Activated CD4-positive, alpha-beta memory T cell treated with anti-CD3 and anti-CD28 coated beads for 36 hours (primary cell): ENCODE data around the gene MYO5C. TPM values are rescaled to one million over a fixed set of nuclear protein-coding genes. Genes with fewer than 3 reads are reported as not detected.
"Not testable (repeated sequence)": the region's sequence is repeated elsewhere in the genome, so short reads cannot be mapped to it uniquely, and the experiment has no call there.

Experiments
- CTCF ChIA-PET: fragments of 350-600 bp; sonication (Branson Sonifier 250); formaldehyde crosslinking; loops from one replicate; lab custom pipeline; 2021; ENCODE audit warnings: antibody characterized with exemption, inconsistent platforms; lab: Charles Lee
- POLR2A ChIA-PET: fragments of 350-600 bp; sonication (Branson Sonifier 250); formaldehyde crosslinking; loops from one replicate; lab custom pipeline; 2021; ENCODE audit warnings: antibody characterized with exemption; lab: Charles Lee
- DNase-seq: peaks from one replicate; pipeline ENCODE4 v3.0.0-alpha.2; 2020
- H3K27ac Mint-ChIP-seq: one replicate; pipeline ENCODE4 v1.8.0; 2021; ENCODE audit warnings: mixed read lengths
- H3K27me3 Mint-ChIP-seq: one replicate; pipeline ENCODE4 v1.8.0; 2021; ENCODE audit warnings: mixed read lengths
- H3K36me3 Mint-ChIP-seq: one replicate; pipeline ENCODE4 v1.8.0; 2021; ENCODE audit warnings: mixed read lengths
- H3K4me1 Mint-ChIP-seq: one replicate; pipeline ENCODE4 v1.8.0; 2021; ENCODE audit warnings: low read depth, mixed read lengths
- H3K4me3 Mint-ChIP-seq: one replicate; pipeline ENCODE4 v1.8.0; 2021; ENCODE audit warnings: mild to moderate bottlenecking, mixed read lengths
- H3K9me3 Mint-ChIP-seq: one replicate; pipeline ENCODE4 v1.8.0; 2021; ENCODE audit warnings: mixed read lengths
- intact Hi-C: fragments of 100-400 bp; cut with micrococcal nuclease; formaldehyde crosslinking; loops from one replicate; pipeline ENCODE4 v1.15.1; 2023
- total RNA-seq, 2 experiments: library from RNA; stranded (reverse); gene quantifications; one replicate each; pipeline ENCODE4 v1.2.3, GENCODE V29; 2021

Gene MYO5C
- total RNA-seq, 2 experiments from 2014 or later, result 0.27 to 0.50 TPM

GRCh38 chr15:52251144-52251860 is 44.3 kb downstream of the MYO5C start:
- CTCF ChIA-PET, result interaction anchor here (1.3 to 1.6 kb wide), 3 partner anchors 24 to 484 kb away, joined by 3 read pairs; no protein-coding TSS in a partner anchor
- H3K36me3 Mint-ChIP-seq, result no peaks in the 10 kb centered on the region
- peaks cover 9% of the 10 kb centered on the region for H3K4me1 Mint-ChIP-seq
- H3K9me3 Mint-ChIP-seq, result no peaks in the 10 kb centered on the region
- H3K27me3 Mint-ChIP-seq, result no peaks in the 10 kb centered on the region
- H3K27ac Mint-ChIP-seq, result no peak overlapping the region
- no peak overlapping the region for H3K4me3 Mint-ChIP-seq
- intact Hi-C loops, result no loop called here
- no peak for DNase-seq
- POLR2A ChIA-PET, result no interaction called here

GRCh38 chr15:52247461-52247860 is 48.1 kb downstream of the MYO5C start:
- H3K9me3 Mint-ChIP-seq, result no peaks in the 10 kb centered on the region
- ChIA-PET CTCF (no interaction called here), POLR2A (no interaction called here)
- no peaks in the 10 kb centered on the region for H3K27me3 Mint-ChIP-seq
- DNase-seq, result no peak
- no peak overlapping the region for H3K27ac Mint-ChIP-seq
- no peak overlapping the region for H3K4me3 Mint-ChIP-seq
- intact Hi-C loops, result no loop called here
- H3K4me1 Mint-ChIP-seq, result no peaks in the 10 kb centered on the region
- H3K36me3 Mint-ChIP-seq, result no peaks in the 10 kb centered on the region

DNA sequence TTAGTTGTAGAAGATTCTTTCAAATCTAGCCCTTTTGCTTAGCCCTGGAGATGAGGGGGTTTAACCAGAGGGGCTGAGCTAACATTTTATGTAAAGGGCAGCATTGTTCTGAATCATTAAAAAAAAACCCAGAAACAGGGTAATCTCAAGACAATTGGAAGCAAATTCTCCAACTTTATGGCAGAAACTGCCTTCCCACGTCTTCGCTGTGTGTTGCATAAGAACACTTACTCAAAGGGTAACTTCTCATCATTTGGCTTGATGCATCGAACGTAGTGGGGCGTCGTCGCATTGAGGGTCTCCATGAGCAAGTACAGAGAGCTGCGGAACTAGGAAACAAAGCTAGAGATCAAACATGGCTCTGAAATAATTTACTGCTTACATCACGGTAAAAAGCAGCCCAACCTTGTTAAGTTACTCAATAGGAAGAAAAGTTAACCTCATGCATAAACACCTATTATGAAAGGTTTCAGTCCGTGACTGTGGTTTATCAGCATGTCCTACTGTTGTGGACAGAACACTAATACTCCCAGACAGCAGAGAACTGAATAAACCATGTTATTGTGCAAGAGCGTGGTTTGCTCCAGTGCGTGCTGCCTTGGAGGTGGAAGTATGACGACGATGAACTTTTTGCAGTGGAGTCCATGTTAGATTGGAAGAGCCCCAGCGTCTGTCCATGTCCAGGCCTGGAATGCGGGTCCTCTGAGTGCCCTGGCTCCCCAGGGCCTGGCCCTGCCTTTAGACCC is 48.7 kb downstream of the MYO5C start:
- no peak for DNase-seq
- Mint-ChIP-seq H3K27me3 (no peaks in the 10 kb centered on the region), H3K4me3 (no peak overlapping the region), H3K27ac (no peak overlapping the region), H3K9me3 (no peaks in the 10 kb centered on the region), H3K4me1 (peaks cover 2% of the 10 kb centered on the region), H3K36me3 (no peaks in the 10 kb centered on the region)
- intact Hi-C loops, result no loop called here
- POLR2A ChIA-PET, result no interaction called here
- CTCF ChIA-PET, result interaction anchor here (1.1 kb wide), 1 partner anchor 20 kb away, joined by 6 read pairs; no protein-coding TSS in a partner anchor

GRCh38 chr15:52243697-52244555 is 51.7 kb downstream of the MYO5C start:
- POLR2A ChIA-PET, result no interaction called here
- no peaks in the 10 kb centered on the region for H3K36me3 Mint-ChIP-seq
- no peaks in the 10 kb centered on the region for H3K9me3 Mint-ChIP-seq
- no peak overlapping the region for H3K4me3 Mint-ChIP-seq
- CTCF ChIA-PET, result no interaction called here
- DNase-seq, result peak; percentile 7
- H3K27ac Mint-ChIP-seq, result no peak overlapping the region
- H3K27me3 Mint-ChIP-seq, result no peaks in the 10 kb centered on the region
- peaks cover 11% of the 10 kb centered on the region for H3K4me1 Mint-ChIP-seq
- intact Hi-C loops, result no loop called here

DNA sequence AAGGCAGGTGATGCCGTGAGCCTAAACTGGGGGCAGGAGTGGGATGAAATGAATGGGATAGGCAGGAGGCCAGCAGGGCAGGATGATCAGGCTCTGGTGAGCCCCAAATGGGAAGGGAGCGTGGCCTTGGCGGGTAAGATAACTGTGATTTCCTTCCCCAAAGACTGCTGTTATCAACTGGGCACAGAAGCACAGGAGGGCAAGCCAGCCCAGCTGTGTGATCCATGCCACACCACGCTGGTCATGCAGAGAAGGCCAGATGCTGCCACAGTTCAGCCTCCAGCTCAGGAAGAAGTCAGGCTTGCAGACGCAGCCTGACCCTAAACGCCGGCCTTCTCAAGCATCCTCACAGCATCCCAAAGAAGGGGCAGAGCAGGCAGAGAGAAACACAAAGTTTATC is 52.3 kb downstream of the MYO5C start:
- Mint-ChIP-seq H3K9me3 (no peaks in the 10 kb centered on the region), H3K36me3 (no peaks in the 10 kb centered on the region), H3K4me1 (peaks cover 11% of the 10 kb centered on the region), H3K27ac (no peak overlapping the region), H3K4me3 (no peak overlapping the region), H3K27me3 (no peaks in the 10 kb centered on the region)
- ChIA-PET POLR2A (no interaction called here), CTCF (no interaction called here)
- intact Hi-C loops, result no loop called here
- no peak for DNase-seq

GRCh38 chr15:52241489-52241888 is 54.1 kb downstream of the MYO5C start:
- H3K27ac Mint-ChIP-seq, result no peak overlapping the region
- H3K27me3 Mint-ChIP-seq, result no peaks in the 10 kb centered on the region
- no peaks in the 10 kb centered on the region for H3K9me3 Mint-ChIP-seq
- no peak for DNase-seq
- no peak overlapping the region for H3K4me3 Mint-ChIP-seq
- no peaks in the 10 kb centered on the region for H3K36me3 Mint-ChIP-seq
- intact Hi-C loops, result no loop called here
- H3K4me1 Mint-ChIP-seq, result peaks cover 11% of the 10 kb centered on the region
- CTCF ChIA-PET, result interaction anchor here (1.5 to 1.7 kb wide), 2 partner anchors 14 to 15 kb away, joined by 5 to 6 read pairs; no protein-coding TSS in a partner anchor
- POLR2A ChIA-PET, result no interaction called here

- H3K27ac Mint-ChIP-seq, result no peak overlapping the region
- DNase-seq, result no peak
- no peaks in the 10 kb centered on the region for H3K27me3 Mint-ChIP-seq
- intact Hi-C loops, result no loop called here
- no peak overlapping the region for H3K4me3 Mint-ChIP-seq
- peaks cover 15% of the 10 kb centered on the region for H3K4me1 Mint-ChIP-seq
- no peaks in the 10 kb centered on the region for H3K36me3 Mint-ChIP-seq
- CTCF ChIA-PET, result interaction anchor here (0.5 to 1.7 kb wide), 4 partner anchors 12 to 210 kb away, joined by 3 to 6 read pairs (median 5); no protein-coding TSS in a partner anchor
- no peaks in the 10 kb centered on the region for H3K9me3 Mint-ChIP-seq
- POLR2A ChIA-PET, result no interaction called here
Observed at GRCh38 chr15:52240166-52240565, 55.4 kb downstream of the MYO5C start.

- peaks cover 26% of the 10 kb centered on the region for H3K4me1 Mint-ChIP-seq
- DNase-seq, POLR2A ChIA-PET, H3K27me3 Mint-ChIP-seq, H3K27ac Mint-ChIP-seq, H3K9me3 Mint-ChIP-seq, H3K4me3 Mint-ChIP-seq, intact Hi-C loops, H3K36me3 Mint-ChIP-seq: not testable (repeated sequence)
- CTCF ChIA-PET, result interaction anchor here (0.8 to 1.0 kb wide), 3 partner anchors 12 to 30 kb away, joined by 3 to 4 read pairs (median 4); no protein-coding TSS in a partner anchor
Observed at GRCh38 chr15:52238989-52239525, 56.5 kb downstream of the MYO5C start.

DNA sequence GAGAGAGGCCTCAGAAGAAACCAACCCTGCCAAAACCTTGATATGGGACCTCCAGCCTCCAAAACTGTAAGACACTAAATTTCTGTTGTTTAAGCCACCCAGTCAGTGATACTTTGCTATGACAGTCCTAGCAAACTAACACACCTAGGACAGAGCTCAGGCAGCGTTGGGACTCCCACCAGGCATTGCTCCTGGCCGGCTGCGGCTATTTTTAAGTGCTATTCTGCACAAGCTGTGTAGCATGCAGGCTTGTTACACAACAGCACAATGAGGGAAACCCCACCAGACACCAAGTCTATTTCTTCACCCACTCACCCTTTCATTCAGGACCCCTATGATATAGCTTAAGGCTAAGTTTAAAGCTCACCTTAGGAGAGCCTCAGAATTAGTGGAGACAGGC is 57.5 kb downstream of the MYO5C start:
- intact Hi-C loops, result no loop called here
- Mint-ChIP-seq H3K4me3 (no peak overlapping the region), H3K36me3 (no peaks in the 10 kb centered on the region), H3K9me3 (no peaks in the 10 kb centered on the region), H3K4me1 (peaks cover 34% of the 10 kb centered on the region), H3K27ac (no peak overlapping the region), H3K27me3 (no peaks in the 10 kb centered on the region)
- DNase-seq, result no peak
- POLR2A ChIA-PET, result no interaction called here
- CTCF ChIA-PET, result interaction anchor here (0.8 to 1.0 kb wide), 3 partner anchors 11 to 30 kb away, joined by 3 to 4 read pairs (median 4); no protein-coding TSS in a partner anchor

DNA sequence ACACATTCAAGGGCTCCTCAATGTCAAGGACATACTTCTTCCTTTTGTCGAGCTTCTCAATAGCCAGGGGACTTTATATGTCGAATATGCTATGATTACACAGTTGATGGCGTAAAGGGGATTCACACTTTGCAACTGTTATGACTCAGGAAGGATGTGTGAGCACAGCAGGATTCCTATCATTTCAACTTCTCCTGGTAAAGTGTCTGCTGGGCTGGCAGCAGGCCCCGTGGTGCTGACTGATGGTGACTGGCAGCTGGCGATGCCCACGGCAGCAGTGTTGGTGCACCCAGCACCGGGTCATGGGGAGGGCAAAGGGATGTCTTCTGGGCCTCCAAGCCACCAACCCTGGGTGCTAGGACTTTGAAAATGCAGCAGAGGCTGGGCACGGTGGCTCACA is 59.6 kb downstream of the MYO5C start:
- Mint-ChIP-seq H3K4me3 (no peak overlapping the region), H3K9me3 (no peaks in the 10 kb centered on the region), H3K36me3 (no peaks in the 10 kb centered on the region), H3K27ac (no peak overlapping the region), H3K4me1 (peaks cover 36% of the 10 kb centered on the region), H3K27me3 (no peaks in the 10 kb centered on the region)
- intact Hi-C loops, result no loop called here
- DNase-seq, result no peak
- CTCF ChIA-PET, result interaction anchor here (1.5 to 2.5 kb wide), 3 partner anchors 9 to 28 kb away, joined by 4 to 9 read pairs (median 6); no protein-coding TSS in a partner anchor
- POLR2A ChIA-PET, result interaction anchor here (0.5 to 0.6 kb wide), 2 partner anchors 57 to 379 kb away, joined by 3 read pairs; no protein-coding TSS in a partner anchor
